NB4 (cell line): ENCODE data around the gene CEBPB.

Experiments
- POLR2A ChIP-seq: IDR thresholded peaks from 2 replicates; pipeline ENCODE4 v1.6.1; 2011; ENCODE audit warnings: mild to moderate bottlenecking; ENCODE audit not compliant: insufficient read length; ENCODE audit errors: extremely low read depth
- TF ChIP-seq, protein P1 (sequence below): IDR thresholded peaks from one replicate; pipeline ENCODE4 v1.5.1; 2012; ENCODE audit warnings: low read depth, low read length
- TF ChIP-seq, protein P2 (sequence below): IDR thresholded peaks from 2 replicates; pipeline ENCODE4 v1.6.1; 2011; ENCODE audit warnings: low read depth, low read length

DNA sequence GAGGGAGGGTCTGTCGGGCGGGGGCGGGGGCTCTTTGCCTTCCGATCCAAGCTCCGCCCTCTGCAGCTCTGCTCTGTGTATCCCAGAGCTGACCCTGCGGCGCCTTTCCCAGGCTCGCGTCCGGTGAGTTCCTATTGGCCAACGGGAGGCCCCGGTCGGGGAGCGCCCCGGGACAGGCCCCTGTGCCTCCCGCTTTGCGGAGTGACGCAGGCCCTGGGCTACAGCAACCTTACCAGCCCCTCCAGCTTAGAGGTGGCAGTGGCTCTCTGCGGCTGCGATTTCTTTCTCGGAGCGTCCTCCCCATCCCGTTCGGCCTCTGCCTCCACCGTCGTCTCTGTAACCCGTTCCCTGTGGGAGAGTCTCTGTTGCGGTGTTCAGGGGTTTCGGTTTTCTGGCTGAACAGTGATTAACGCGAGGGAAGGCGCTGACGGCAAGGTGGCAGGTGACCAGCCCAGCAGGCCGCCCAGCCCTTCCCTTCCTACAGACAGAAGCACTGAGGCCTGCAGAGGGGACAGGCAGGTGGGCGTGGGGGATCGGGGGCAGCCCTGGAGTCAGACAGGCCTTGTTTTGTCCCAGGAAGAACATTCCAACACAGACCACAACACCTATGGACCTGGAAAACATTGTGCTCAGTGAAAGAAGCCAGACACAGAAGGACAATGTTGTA lies 18.1 kb upstream of the CEBPB start:
- TF ChIP-seq, protein P1, sequence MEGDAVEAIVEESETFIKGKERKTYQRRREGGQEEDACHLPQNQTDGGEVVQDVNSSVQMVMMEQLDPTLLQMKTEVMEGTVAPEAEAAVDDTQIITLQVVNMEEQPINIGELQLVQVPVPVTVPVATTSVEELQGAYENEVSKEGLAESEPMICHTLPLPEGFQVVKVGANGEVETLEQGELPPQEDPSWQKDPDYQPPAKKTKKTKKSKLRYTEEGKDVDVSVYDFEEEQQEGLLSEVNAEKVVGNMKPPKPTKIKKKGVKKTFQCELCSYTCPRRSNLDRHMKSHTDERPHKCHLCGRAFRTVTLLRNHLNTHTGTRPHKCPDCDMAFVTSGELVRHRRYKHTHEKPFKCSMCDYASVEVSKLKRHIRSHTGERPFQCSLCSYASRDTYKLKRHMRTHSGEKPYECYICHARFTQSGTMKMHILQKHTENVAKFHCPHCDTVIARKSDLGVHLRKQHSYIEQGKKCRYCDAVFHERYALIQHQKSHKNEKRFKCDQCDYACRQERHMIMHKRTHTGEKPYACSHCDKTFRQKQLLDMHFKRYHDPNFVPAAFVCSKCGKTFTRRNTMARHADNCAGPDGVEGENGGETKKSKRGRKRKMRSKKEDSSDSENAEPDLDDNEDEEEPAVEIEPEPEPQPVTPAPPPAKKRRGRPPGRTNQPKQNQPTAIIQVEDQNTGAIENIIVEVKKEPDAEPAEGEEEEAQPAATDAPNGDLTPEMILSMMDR = no peak
- no peak for TF ChIP-seq POLR2A
- TF ChIP-seq, protein P2, sequence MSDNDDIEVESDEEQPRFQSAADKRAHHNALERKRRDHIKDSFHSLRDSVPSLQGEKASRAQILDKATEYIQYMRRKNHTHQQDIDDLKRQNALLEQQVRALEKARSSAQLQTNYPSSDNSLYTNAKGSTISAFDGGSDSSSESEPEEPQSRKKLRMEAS = no peak
